ENCODE measurements around the gene PRDM15.

The PRDM15 gene

GRCh38 chr21:41885341-41886024, 6.3 kb upstream of the PRDM15 start:
- Histone ChIP-seq H3K9me3 (ENCODE audit: control insufficient read depth, low read length) (no peaks in the 10 kb centered on the region), H3K4me1 (ENCODE audit: control insufficient read depth, insufficient read depth, low read length, poor library complexity, severe bottlenecking) (no peaks in the 10 kb centered on the region), H3K27ac (ENCODE audit: low read depth, low read length, severe bottlenecking) (no peak overlapping the region), H3K36me3 (ENCODE audit: control insufficient read depth, insufficient read depth, low read length) (no peaks in the 10 kb centered on the region), H3K4me3 (ENCODE audit: extremely low read depth, insufficient read depth, low read length, poor library complexity, severe bottlenecking) (no peak overlapping the region)
- 78% methylated on average over 19 to 21 of the region's 22 CpGs for WGBS, 2 experiments (ENCODE audit: insufficient coverage in 2 of 2)

- no peak overlapping the region for H3K4me3 ChIP-seq (ENCODE audit: extremely low read depth, insufficient read depth, low read length, poor library complexity, severe bottlenecking)
- H3K9me3 ChIP-seq (ENCODE audit: control insufficient read depth, low read length), result no peaks in the 10 kb centered on the region
- no peaks in the 10 kb centered on the region for H3K36me3 ChIP-seq (ENCODE audit: control insufficient read depth, insufficient read depth, low read length)
- WGBS, 2 experiments (ENCODE audit: insufficient coverage in 2 of 2), result 79 to 98% methylated on average over 11 to 18 of the region's 19 CpGs
- H3K4me1 ChIP-seq (ENCODE audit: control insufficient read depth, insufficient read depth, low read length, poor library complexity, severe bottlenecking), result peaks cover 5% of the 10 kb centered on the region
- H3K27ac ChIP-seq (ENCODE audit: low read depth, low read length, severe bottlenecking), result no peak overlapping the region
These were observed 5.4 kb upstream of the PRDM15 start for GRCh38 chr21:41884501-41885030.

DNA sequence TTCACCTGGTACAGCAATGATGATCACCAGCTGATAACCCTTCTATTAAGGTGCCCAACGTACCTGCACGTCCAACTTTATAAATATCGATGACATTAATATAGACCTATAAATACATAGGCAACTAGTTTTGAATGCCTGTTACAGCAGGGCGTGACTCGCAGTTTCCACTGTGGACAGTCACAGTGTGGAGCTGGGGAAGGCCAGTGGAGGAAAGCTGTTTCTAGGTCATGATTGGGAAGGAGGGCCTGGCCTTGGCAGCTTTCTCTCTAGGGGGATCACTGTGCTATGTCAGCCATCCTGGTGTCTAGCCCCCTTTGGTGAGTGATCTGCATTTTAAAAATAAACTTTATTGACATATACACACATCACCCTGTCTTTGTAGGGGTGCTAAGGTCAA, 4.4 kb upstream of the PRDM15 start:
- Histone ChIP-seq H3K27ac (ENCODE audit: low read depth, low read length, severe bottlenecking) (no peak overlapping the region), H3K36me3 (ENCODE audit: control insufficient read depth, insufficient read depth, low read length) (no peaks in the 10 kb centered on the region), H3K4me3 (ENCODE audit: extremely low read depth, insufficient read depth, low read length, poor library complexity, severe bottlenecking) (no peak overlapping the region), H3K4me1 (ENCODE audit: control insufficient read depth, insufficient read depth, low read length, poor library complexity, severe bottlenecking) (peaks cover 5% of the 10 kb centered on the region), H3K9me3 (ENCODE audit: control insufficient read depth, low read length) (no peaks in the 10 kb centered on the region)
- 81 to 100% methylated on average over 2 to 3 of the region's 5 CpGs for WGBS, 2 experiments (ENCODE audit: insufficient coverage in 2 of 2)

DNA sequence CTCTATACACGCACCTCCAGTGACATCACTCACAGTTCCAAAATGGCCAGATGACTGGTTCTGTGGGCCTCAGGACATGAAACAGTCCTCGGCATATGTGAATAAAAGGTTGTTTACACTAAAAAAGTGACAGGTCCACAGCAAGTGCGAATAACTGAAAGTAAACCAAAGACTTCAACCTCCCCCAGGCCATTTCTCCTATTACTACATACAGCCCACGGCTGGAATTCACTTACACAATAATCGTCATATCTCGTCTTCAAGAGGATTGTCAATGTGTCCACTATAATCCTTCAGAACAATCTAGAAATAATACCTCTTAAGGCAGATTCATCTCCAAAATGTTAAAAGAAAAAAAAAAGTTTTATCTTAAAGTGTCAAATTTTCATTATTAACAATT, 1.9 kb upstream of the PRDM15 start:
- no peak overlapping the region for H3K27ac ChIP-seq (ENCODE audit: low read depth, low read length, severe bottlenecking)
- H3K4me3 ChIP-seq (ENCODE audit: extremely low read depth, insufficient read depth, low read length, poor library complexity, severe bottlenecking), result no peak overlapping the region
- no peaks in the 10 kb centered on the region for H3K9me3 ChIP-seq (ENCODE audit: control insufficient read depth, low read length)
- 98 to 100% methylated on average over 5 to 6 of the region's 6 CpGs for WGBS, 2 experiments (ENCODE audit: insufficient coverage in 2 of 2)
- peaks cover 5% of the 10 kb centered on the region for H3K4me1 ChIP-seq (ENCODE audit: control insufficient read depth, insufficient read depth, low read length, poor library complexity, severe bottlenecking)
- no peaks in the 10 kb centered on the region for H3K36me3 ChIP-seq (ENCODE audit: control insufficient read depth, insufficient read depth, low read length)

- H3K4me3 ChIP-seq (ENCODE audit: extremely low read depth, insufficient read depth, low read length, poor library complexity, severe bottlenecking), result peak overlapping the region; percentile 58
- WGBS, 2 experiments (ENCODE audit: insufficient coverage in 2 of 2), result 86 to 87% methylated on average over 8 of the region's 9 CpGs
These were observed 1.0 kb upstream of the PRDM15 start for GRCh38 chr21:41880153-41880552.

GRCh38 chr21:41878831-41879189, 334 bp downstream of the PRDM15 start:
- H3K4me3 ChIP-seq (ENCODE audit: extremely low read depth, insufficient read depth, low read length, poor library complexity, severe bottlenecking), result peak overlapping the region; percentile 70
- H3K9me3 ChIP-seq (ENCODE audit: control insufficient read depth, low read length), result no peaks in the 10 kb centered on the region
- peaks cover 5% of the 10 kb centered on the region for H3K4me1 ChIP-seq (ENCODE audit: control insufficient read depth, insufficient read depth, low read length, poor library complexity, severe bottlenecking)
- H3K36me3 ChIP-seq (ENCODE audit: control insufficient read depth, insufficient read depth, low read length), result no peaks in the 10 kb centered on the region
- WGBS, 2 experiments (ENCODE audit: insufficient coverage in 2 of 2), result 0% methylated on average over 40 to 48 of the region's 65 CpGs
- H3K27ac ChIP-seq (ENCODE audit: low read depth, low read length, severe bottlenecking), result no peak overlapping the region

More at GRCh38 chr21:41880153-41880552, 1.0 kb upstream of the PRDM15 start:
- Histone ChIP-seq H3K36me3 (ENCODE audit: control insufficient read depth, insufficient read depth, low read length) (no peaks in the 10 kb centered on the region), H3K4me1 (ENCODE audit: control insufficient read depth, insufficient read depth, low read length, poor library complexity, severe bottlenecking) (peaks cover 5% of the 10 kb centered on the region), H3K9me3 (ENCODE audit: control insufficient read depth, low read length) (no peaks in the 10 kb centered on the region), H3K27ac (ENCODE audit: low read depth, low read length, severe bottlenecking) (no peak overlapping the region)

DNA sequence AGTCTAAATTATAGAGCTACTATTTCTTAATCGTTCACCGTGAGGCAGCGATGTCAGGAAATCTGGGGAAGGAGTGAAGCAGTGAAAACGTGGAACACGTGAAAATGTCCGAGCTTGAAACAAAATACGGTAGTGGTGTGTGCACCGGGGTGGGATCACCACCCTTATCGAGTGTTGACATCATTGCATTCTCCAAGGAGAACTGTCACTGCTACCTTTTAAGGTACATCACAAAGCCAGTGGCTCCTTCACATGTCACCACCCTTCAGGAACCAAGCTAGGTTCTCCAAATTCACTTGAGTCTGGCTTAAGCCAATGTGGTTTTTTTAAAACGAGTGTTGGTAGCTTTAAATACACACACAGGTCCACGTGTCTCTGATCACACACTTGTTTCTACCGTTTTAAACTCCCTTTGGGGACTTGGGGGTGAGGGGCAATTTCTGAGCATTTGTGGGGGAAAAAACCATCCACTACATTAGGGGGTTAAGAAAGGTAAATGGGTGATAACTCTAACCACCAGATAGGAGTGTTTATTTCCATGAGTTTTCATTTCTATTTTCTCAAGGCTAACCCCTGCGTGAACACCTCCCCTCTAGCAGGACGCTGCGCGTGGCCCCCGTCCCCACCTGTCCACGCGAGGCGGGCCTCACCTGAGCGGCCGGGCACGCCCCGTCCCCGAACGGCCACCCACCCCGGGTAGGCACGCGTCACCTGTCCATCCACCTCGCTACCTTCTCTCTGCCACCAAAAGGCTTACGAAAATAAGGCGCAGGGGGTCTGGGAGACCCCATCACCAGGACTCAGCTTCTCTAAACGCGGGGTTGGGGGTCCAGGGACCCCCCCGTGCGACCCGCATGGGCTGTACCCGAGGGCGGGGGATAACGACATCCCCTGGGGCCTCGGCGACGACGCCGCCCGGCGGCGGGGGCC, 978 bp downstream of the PRDM15 start:
- Histone ChIP-seq H3K4me1 (ENCODE audit: control insufficient read depth, insufficient read depth, low read length, poor library complexity, severe bottlenecking) (peaks cover 5% of the 10 kb centered on the region), H3K27ac (ENCODE audit: low read depth, low read length, severe bottlenecking) (no peak overlapping the region), H3K4me3 (ENCODE audit: extremely low read depth, insufficient read depth, low read length, poor library complexity, severe bottlenecking) (peak overlapping the region; percentile 70), H3K36me3 (ENCODE audit: control insufficient read depth, insufficient read depth, low read length) (peaks cover 2% of the 10 kb centered on the region), H3K9me3 (ENCODE audit: control insufficient read depth, low read length) (no peaks in the 10 kb centered on the region)
- 16 to 33% methylated on average over 24 to 44 of the region's 48 CpGs for WGBS, 2 experiments (ENCODE audit: insufficient coverage in 2 of 2)

DNA sequence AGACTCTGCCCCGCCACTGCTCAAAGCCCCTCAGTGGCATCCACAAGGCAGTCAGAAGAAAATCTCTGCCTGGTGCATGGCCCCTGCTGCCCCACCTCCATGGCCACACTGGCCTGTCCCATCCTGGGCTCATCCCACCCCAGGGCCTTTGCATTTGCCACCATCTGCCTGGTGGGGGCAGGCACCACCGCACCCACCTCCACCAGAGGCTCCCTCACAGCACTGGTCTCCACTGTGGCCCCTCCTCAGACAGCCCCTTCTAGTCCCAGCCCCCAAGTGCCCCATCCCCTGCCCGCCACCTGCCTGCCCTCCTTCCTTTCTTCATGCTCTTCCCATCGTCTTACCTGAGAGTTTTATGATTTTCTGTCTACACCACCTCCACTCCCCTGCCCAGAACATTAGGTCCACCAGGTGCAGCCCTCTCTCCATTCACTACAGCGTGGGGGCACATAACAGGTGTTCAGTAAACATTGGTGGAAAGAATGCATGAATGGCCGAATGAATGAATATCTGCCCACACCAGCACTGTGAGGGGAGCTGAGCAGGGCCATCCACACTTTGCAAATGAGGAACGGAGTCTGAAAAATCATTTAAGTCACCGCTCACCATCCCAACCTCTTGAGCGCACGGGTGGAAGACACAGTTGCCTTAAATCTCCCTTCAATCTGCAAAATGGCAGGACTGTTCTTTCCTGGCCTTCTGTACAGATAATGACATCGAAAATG, 2.1 kb downstream of the PRDM15 start:
- WGBS, 2 experiments (ENCODE audit: insufficient coverage in 2 of 2), result 93 to 94% methylated on average over 8 of the region's 11 CpGs
- Histone ChIP-seq H3K27ac (ENCODE audit: low read depth, low read length, severe bottlenecking) (no peak overlapping the region), H3K36me3 (ENCODE audit: control insufficient read depth, insufficient read depth, low read length) (peaks cover 2% of the 10 kb centered on the region), H3K4me3 (ENCODE audit: extremely low read depth, insufficient read depth, low read length, poor library complexity, severe bottlenecking) (no peak overlapping the region), H3K4me1 (ENCODE audit: control insufficient read depth, insufficient read depth, low read length, poor library complexity, severe bottlenecking) (peaks cover 5% of the 10 kb centered on the region), H3K9me3 (ENCODE audit: control insufficient read depth, low read length) (no peaks in the 10 kb centered on the region)

DNA sequence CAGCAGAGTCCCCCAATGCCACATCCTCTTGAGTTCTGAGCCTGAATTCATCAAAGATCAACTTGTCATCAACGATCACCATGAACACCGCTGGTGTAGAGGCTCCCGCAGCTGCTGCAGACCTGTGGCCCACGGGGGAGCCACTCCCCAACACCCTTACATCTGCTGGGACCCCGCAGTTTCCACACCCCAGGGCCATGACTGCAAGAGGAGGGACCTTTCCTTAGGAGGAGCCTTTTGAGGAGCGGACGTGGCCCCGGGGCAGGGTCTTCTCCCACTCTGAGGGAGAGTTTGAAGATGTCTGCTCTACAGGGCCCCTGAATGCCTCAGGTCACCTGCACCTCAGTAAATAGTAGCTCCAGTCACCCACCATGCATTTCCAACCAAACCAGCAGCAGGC, 2.7 kb downstream of the PRDM15 start:
- H3K9me3 ChIP-seq (ENCODE audit: control insufficient read depth, low read length), result no peaks in the 10 kb centered on the region
- WGBS, 2 experiments (ENCODE audit: insufficient coverage in 2 of 2), result 80 to 90% methylated on average over 1 to 3 of the region's 8 CpGs
- peaks cover 5% of the 10 kb centered on the region for H3K4me1 ChIP-seq (ENCODE audit: control insufficient read depth, insufficient read depth, low read length, poor library complexity, severe bottlenecking)
- no peak overlapping the region for H3K4me3 ChIP-seq (ENCODE audit: extremely low read depth, insufficient read depth, low read length, poor library complexity, severe bottlenecking)
- no peak overlapping the region for H3K27ac ChIP-seq (ENCODE audit: low read depth, low read length, severe bottlenecking)
- H3K36me3 ChIP-seq (ENCODE audit: control insufficient read depth, insufficient read depth, low read length), result peaks cover 5% of the 10 kb centered on the region

DNA sequence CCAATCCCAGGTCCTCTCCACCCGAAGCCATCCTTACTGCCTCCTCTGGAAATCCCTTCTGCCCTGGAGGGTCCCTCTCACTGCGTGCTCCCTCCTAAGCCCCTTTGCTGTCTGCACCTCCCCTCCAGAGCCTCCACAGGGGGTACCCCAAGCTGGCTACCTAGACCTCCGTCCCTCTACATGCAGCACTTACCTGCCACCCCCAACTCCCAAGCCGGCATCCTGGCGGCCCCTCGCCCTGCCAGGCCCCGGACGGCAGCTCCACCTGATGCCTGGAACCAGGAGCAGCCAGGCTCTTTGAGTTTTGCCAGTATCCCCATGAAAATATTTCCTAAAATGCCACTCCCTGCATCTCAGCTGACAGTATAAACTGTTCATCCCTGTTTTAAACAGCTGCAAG, 4.1 kb downstream of the PRDM15 start:
- no peak overlapping the region for H3K4me3 ChIP-seq (ENCODE audit: extremely low read depth, insufficient read depth, low read length, poor library complexity, severe bottlenecking)
- no peak overlapping the region for H3K27ac ChIP-seq (ENCODE audit: low read depth, low read length, severe bottlenecking)
- peaks cover 5% of the 10 kb centered on the region for H3K36me3 ChIP-seq (ENCODE audit: control insufficient read depth, insufficient read depth, low read length)
- no peaks in the 10 kb centered on the region for H3K9me3 ChIP-seq (ENCODE audit: control insufficient read depth, low read length)
- WGBS, 2 experiments (ENCODE audit: insufficient coverage in 2 of 2), result 92 to 94% methylated on average over 6 to 8 of the region's 8 CpGs
- H3K4me1 ChIP-seq (ENCODE audit: control insufficient read depth, insufficient read depth, low read length, poor library complexity, severe bottlenecking), result peaks cover 5% of the 10 kb centered on the region

Measured in mesodermal cell (in vitro differentiated cells).